Peyer's patch (tissue), 4 donors: ENCODE results near the gene GUCY1A2. TPM values are rescaled to one million over a fixed set of nuclear protein-coding genes. Genes with fewer than 3 reads are reported as not detected.

Source experiments
- DNase-seq, 3 donors: peaks; one replicate each; pipeline ENCODE4 v3.0.0-alpha.2; 2017 to 2019
- H3K27ac ChIP-seq, 4 donors: fragments of 200-600 bp; sonication (generic); one replicate each; pipeline ENCODE4 v1.5.1; 2016 to 2019
- H3K27me3 ChIP-seq, 2 donors: fragments of 200-600 bp; sonication (generic); one replicate each; pipeline ENCODE4 v1.5.1; 2019
- H3K36me3 ChIP-seq, 3 donors: fragments of 200-600 bp; sonication (generic); one replicate each; pipeline ENCODE4 v1.5.1; 2016 to 2019
- H3K4me1 ChIP-seq, 4 donors: fragments of 200-600 bp; sonication (generic); one replicate each; pipeline ENCODE4 v1.5.1; 2016 to 2019
- H3K4me3 ChIP-seq, 4 donors: fragments of 200-600 bp; sonication (generic); 1 replicate in 3 of 4; 2 replicates in 1 of 4; pipeline ENCODE4 v1.5.1; 2016 to 2019; ENCODE audit warnings: mild to moderate bottlenecking in 1 of 4
- H3K9me3 ChIP-seq, 4 donors: fragments of 200-600 bp; sonication (generic); one replicate each; pipeline ENCODE4 v1.5.1; 2016 to 2019; ENCODE audit warnings: mild to moderate bottlenecking in 1 of 4
- POLR2A ChIP-seq, 2 donors: fragments of 450-650 bp; IDR thresholded peaks; one replicate each; pipeline ENCODE4 v1.5.1; 2017; ENCODE audit warnings: antibody characterized with exemption in 2 of 2, mild to moderate bottlenecking in 2 of 2, moderate library complexity in 2 of 2
- total RNA-seq, 4 donors: library from RNA; depleted of rRNA; stranded (reverse); fragments of >200 nt; gene quantifications; one replicate each; pipeline ENCODE4 v1.1.0, GENCODE V29; 2016
- TF ChIP-seq, protein P1 (sequence below), 6 experiments: fragments of 450-650 bp in 4 of 6; fragments of 200-600 bp in 2 of 6; sonication (generic) in 1 of 6; IDR thresholded peaks; one replicate each; pipeline ENCODE4 v1.5.1; 2017 to 2019; ENCODE audit warnings: antibody characterized with exemption in 6 of 6, mild to moderate bottlenecking in 3 of 6, moderate library complexity in 1 of 6

Gene GUCY1A2
- total RNA-seq, 4 donors from 2014 or later, result 0.53 to 0.95 (median 0.75) TPM

DNA sequence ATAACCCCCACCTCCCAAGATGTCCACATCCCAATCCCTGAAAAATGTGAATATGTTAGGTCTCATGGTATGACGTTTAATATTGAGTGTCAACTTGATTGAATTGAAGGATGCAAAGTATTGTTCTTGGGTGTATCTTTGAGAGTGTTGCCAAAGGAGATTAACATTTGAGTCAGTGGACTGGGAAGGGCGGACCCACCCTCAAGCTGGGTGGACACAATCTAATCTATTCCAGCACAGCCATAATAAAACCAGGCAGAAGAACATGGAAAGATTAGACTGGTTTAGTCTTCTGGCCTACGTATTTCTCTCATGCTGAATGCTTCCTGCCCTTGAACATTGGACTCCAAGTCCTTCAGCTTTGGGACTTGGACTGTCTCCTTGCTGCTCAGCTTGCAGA, 315.5 kb downstream of the GUCY1A2 start:
- Histone ChIP-seq H3K27me3 (no peaks in the 10 kb centered on the region), H3K36me3 (no peaks in the 10 kb centered on the region), H3K4me1 (no peaks in the 10 kb centered on the region), H3K9me3 (no peaks in the 10 kb centered on the region), H3K4me3 (no peak overlapping the region), H3K27ac (no peak overlapping the region)
- TF ChIP-seq, protein P1, sequence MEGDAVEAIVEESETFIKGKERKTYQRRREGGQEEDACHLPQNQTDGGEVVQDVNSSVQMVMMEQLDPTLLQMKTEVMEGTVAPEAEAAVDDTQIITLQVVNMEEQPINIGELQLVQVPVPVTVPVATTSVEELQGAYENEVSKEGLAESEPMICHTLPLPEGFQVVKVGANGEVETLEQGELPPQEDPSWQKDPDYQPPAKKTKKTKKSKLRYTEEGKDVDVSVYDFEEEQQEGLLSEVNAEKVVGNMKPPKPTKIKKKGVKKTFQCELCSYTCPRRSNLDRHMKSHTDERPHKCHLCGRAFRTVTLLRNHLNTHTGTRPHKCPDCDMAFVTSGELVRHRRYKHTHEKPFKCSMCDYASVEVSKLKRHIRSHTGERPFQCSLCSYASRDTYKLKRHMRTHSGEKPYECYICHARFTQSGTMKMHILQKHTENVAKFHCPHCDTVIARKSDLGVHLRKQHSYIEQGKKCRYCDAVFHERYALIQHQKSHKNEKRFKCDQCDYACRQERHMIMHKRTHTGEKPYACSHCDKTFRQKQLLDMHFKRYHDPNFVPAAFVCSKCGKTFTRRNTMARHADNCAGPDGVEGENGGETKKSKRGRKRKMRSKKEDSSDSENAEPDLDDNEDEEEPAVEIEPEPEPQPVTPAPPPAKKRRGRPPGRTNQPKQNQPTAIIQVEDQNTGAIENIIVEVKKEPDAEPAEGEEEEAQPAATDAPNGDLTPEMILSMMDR (IDR thresholded peaks at IDR 0.05), result no peak
- no peak for TF ChIP-seq POLR2A (IDR thresholded peaks at IDR 0.05)
- no peak for DNase-seq

DNA sequence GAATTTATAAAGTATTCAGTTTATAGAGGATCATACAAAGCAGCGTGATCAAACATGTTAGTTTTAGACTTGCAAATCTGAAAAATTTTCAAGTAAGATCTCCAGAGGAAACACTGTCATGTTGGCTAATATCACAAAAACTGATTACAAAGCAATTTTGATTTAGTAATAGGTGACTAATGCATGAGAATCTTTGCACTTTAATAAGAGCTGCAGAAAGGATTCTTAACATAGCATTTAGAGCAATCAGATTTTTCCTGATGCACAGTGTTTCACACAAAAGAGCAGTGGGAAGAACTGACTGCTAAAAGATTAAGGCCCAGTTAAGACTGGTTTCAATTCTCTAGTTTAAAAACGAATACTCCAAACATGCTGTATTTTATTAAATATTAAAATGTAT, 321.2 kb downstream of the GUCY1A2 start:
- no peak overlapping the region for H3K4me3 ChIP-seq
- no peak for DNase-seq

DNA sequence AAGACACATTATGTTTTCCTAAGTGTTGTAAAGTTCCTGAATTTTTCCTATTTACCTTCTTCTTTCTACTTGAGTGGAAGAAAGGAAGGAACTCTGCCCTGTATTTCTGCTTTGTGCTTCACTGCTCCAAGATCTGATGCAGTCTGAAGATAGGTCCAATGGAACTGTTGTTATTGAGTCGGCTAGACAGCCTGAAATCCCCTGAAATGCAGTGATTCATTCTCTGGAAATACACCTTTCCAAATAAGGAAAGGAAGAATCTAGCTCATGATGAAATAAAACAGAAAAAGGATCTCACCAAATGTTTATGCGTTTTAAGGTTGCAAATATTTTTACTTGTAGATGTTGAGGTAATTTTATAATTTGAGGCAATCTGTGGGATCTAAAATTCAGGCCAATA, 322.8 kb downstream of the GUCY1A2 start:
- Histone ChIP-seq H3K27me3 (no peaks in the 10 kb centered on the region), H3K27ac (no peak overlapping the region), H3K4me1 (no peaks in the 10 kb centered on the region), H3K9me3 (no peaks in the 10 kb centered on the region), H3K36me3 (no peaks in the 10 kb centered on the region), H3K4me3 (no peak overlapping the region)
- TF ChIP-seq, protein P1 (IDR thresholded peaks at IDR 0.05), result no peak
- no peak for TF ChIP-seq POLR2A (IDR thresholded peaks at IDR 0.05)
- no peak for DNase-seq

More for the DNA sequence above, 321.2 kb downstream of the GUCY1A2 start:
- TF ChIP-seq, protein P1 (IDR thresholded peaks at IDR 0.05), result no peak
- TF ChIP-seq POLR2A (IDR thresholded peaks at IDR 0.05), result no peak
- Histone ChIP-seq H3K27me3 (no peaks in the 10 kb centered on the region), H3K4me1 (no peaks in the 10 kb centered on the region), H3K36me3 (no peaks in the 10 kb centered on the region), H3K9me3 (no peaks in the 10 kb centered on the region), H3K27ac (no peak overlapping the region)

DNA sequence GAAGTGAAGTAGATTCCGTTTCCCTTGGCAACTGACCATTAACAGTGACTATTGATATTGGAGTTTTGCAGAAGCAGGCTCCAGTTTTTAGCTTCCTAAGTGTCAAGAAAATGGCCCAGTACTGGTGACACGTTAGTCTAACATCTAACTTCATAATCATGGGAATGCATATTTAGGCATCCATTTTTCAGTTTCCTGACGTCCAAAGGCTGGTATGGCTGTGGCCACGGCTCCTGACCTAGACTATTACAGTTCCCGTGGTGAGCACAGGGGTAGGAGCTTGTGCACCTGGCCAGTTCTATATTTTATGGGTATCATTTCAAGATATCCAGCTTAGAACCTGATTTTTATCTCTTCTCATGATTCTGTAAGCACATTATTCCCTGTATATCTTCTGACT, 323.8 kb downstream of the GUCY1A2 start:
- H3K27ac ChIP-seq, result no peak overlapping the region
- no peaks in the 10 kb centered on the region for H3K27me3 ChIP-seq
- H3K9me3 ChIP-seq, result no peaks in the 10 kb centered on the region
- H3K4me3 ChIP-seq, result no peak overlapping the region
- no peak for DNase-seq
- H3K36me3 ChIP-seq, result no peaks in the 10 kb centered on the region
- H3K4me1 ChIP-seq, result no peaks in the 10 kb centered on the region
- TF ChIP-seq, protein P1 (IDR thresholded peaks at IDR 0.05), result no peak
- no peak for TF ChIP-seq POLR2A (IDR thresholded peaks at IDR 0.05)

DNA sequence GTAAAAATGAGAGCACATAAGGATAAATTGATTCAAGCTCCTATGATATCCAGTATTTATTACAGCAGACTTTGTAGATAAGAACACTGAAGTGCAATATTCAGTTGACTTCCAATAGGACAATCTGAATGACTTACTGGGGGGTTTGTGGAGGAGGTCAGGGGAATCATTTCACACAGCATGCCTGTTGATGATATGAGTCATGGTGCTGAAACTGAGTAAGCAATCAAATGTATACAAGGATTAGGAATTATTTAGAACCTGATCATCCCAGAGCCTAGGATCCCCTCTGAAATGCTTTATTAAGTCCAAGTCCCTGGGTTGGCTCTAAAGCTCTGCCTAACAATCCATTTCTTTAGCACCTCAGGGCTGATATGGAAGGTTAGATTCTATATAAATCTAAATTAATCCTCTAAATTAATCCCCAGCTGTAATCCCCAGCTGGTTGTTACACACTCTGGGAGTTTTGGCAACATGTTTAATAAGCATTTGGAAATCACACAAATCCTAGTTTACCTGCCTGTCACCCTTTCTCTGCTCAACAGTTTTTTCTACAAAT, 326.4 kb downstream of the GUCY1A2 start:
- TF ChIP-seq POLR2A (IDR thresholded peaks at IDR 0.05), result no peak
- TF ChIP-seq, protein P1 (IDR thresholded peaks at IDR 0.05), result no peak
- no peak overlapping the region for H3K27ac ChIP-seq

DNA sequence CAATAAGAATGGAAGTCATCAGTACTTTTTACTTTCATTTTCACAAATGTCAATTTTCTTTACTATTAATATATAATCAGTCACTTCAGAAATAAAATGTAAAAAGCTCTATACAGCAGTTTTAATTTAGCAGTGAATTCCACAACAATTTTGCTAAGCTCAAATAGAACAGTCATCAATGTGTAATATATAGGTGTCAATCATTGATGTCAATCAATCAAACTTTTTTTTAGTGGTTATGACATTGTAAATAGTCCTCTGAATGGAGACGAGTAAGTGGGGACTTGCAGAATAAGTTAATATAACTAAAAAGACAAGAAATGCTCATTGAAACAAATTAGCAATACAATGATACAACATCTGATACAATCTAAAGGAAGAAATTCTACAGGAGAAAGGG, 327.4 kb downstream of the GUCY1A2 start:
- Histone ChIP-seq H3K27me3 (no peaks in the 10 kb centered on the region), H3K4me3 (no peak overlapping the region), H3K9me3 (no peaks in the 10 kb centered on the region), H3K4me1 (no peaks in the 10 kb centered on the region), H3K27ac (no peak overlapping the region), H3K36me3 (no peaks in the 10 kb centered on the region)
- no peak for DNase-seq
- TF ChIP-seq, protein P1 (IDR thresholded peaks at IDR 0.05), result no peak
- TF ChIP-seq POLR2A (IDR thresholded peaks at IDR 0.05), result no peak

More for the DNA sequence above, 326.4 kb downstream of the GUCY1A2 start:
- no peak for DNase-seq
- Histone ChIP-seq H3K4me1 (no peaks in the 10 kb centered on the region), H3K27me3 (no peaks in the 10 kb centered on the region), H3K36me3 (no peaks in the 10 kb centered on the region), H3K9me3 (no peaks in the 10 kb centered on the region), H3K4me3 (no peak overlapping the region)
